Peyer's patch (tissue), 4 donors: Measurements from ENCODE around the gene EMC10.

ENCODE experiments used
- POLR2A ChIP-seq, 2 donors: fragments of 450-650 bp; IDR thresholded peaks; one replicate each; pipeline ENCODE4 v1.5.1; 2017; ENCODE audit warnings: antibody characterized with exemption in 2 of 2, mild to moderate bottlenecking in 2 of 2, moderate library complexity in 2 of 2
- TF ChIP-seq, protein P1 (sequence below), 6 experiments: fragments of 450-650 bp in 4 of 6; fragments of 200-600 bp in 2 of 6; sonication (generic) in 1 of 6; IDR thresholded peaks; one replicate each; pipeline ENCODE4 v1.5.1; 2017 to 2019; ENCODE audit warnings: antibody characterized with exemption in 6 of 6, mild to moderate bottlenecking in 3 of 6, moderate library complexity in 1 of 6

DNA sequence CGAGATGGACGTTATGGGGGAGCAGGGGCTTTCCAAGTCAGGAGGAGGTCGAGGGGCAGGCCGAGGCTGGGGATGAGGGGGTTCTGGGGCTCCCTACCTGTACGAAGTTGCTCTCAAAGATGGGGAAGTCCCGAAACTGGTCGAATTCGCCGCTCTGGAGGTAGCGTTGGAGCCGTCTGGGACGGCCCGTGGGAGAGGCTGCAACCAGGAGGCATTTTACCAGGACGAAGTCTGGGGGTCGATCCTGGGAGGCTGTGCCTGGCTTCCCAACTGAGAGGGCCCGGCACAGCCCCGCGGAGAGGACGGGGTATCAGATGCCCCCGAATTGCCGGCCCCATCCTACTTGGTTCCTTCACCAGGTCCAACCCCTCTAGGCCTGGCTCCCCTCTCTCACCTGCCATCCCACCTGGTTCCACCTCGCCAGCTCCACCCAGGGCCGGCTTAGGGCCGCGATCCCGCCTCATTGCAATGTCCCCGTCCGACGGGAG is 527 bp upstream of the EMC10 start:
- TF ChIP-seq POLR2A (IDR thresholded peaks at IDR 0.05): no peak
- TF ChIP-seq, protein P1, sequence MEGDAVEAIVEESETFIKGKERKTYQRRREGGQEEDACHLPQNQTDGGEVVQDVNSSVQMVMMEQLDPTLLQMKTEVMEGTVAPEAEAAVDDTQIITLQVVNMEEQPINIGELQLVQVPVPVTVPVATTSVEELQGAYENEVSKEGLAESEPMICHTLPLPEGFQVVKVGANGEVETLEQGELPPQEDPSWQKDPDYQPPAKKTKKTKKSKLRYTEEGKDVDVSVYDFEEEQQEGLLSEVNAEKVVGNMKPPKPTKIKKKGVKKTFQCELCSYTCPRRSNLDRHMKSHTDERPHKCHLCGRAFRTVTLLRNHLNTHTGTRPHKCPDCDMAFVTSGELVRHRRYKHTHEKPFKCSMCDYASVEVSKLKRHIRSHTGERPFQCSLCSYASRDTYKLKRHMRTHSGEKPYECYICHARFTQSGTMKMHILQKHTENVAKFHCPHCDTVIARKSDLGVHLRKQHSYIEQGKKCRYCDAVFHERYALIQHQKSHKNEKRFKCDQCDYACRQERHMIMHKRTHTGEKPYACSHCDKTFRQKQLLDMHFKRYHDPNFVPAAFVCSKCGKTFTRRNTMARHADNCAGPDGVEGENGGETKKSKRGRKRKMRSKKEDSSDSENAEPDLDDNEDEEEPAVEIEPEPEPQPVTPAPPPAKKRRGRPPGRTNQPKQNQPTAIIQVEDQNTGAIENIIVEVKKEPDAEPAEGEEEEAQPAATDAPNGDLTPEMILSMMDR (IDR thresholded peaks at IDR 0.05): no peak
